Measurements from ENCODE around the gene CALM3.
"Not testable (repeated sequence)": the region's sequence is repeated elsewhere in the genome, so short reads cannot be mapped to it uniquely, and the experiment has no call there.

Gene CALM3

GRCh38 chr19:46601318-46602224, at the start of gene CALM3:
Gene CALM3 (plus strand): TSS chr19:46601330. CDS start chr19:46601435, 105 bp downstream.
- DNase-seq = peak; percentile 57

- no peak for DNase-seq
These were observed 48.2 kb upstream of the CALM3 start for GRCh38 chr19:46552891-46553290.

- DNase-seq = no peak
These were observed 47.0 kb upstream of the CALM3 start for GRCh38 chr19:46554161-46554560.

GRCh38 chr19:46555628-46556280, 45.4 kb upstream of the CALM3 start:
- no peak for DNase-seq

GRCh38 chr19:46556471-46556870, 44.7 kb upstream of the CALM3 start:
- not testable (repeated sequence) for DNase-seq

GRCh38 chr19:46559203-46559602, 41.9 kb upstream of the CALM3 start:
- no peak for DNase-seq

GRCh38 chr19:46559675-46560074, 41.5 kb upstream of the CALM3 start:
- DNase-seq = not testable (repeated sequence)

GRCh38 chr19:46564701-46565100, 36.4 kb upstream of the CALM3 start:
- no peak for DNase-seq

GRCh38 chr19:46571495-46571894, 29.6 kb upstream of the CALM3 start:
- DNase-seq = peak; percentile 48

- no peak for DNase-seq
These were observed 27.2 kb upstream of the CALM3 start for GRCh38 chr19:46573679-46574498.

- peak; percentile 84 for DNase-seq
These were observed 26.6 kb upstream of the CALM3 start for GRCh38 chr19:46574533-46574932.

GRCh38 chr19:46578450-46578849, 22.7 kb upstream of the CALM3 start:
- no peak for DNase-seq

GRCh38 chr19:46579361-46579879, 21.7 kb upstream of the CALM3 start:
- peak; percentile 55 for DNase-seq

- DNase-seq = no peak
These were observed 20.9 kb upstream of the CALM3 start for GRCh38 chr19:46580247-46580646.

- DNase-seq = no peak
These were observed 15.6 kb upstream of the CALM3 start for GRCh38 chr19:46585539-46585938.

GRCh38 chr19:46586294-46586693, 14.8 kb upstream of the CALM3 start:
- peak; percentile 41 for DNase-seq

- DNase-seq = no peak
These were observed 13.3 kb upstream of the CALM3 start for GRCh38 chr19:46587861-46588260.

- no peak for DNase-seq
These were observed 9.9 kb upstream of the CALM3 start for GRCh38 chr19:46591254-46591653.

- no peak for DNase-seq
These were observed 9.3 kb upstream of the CALM3 start for GRCh38 chr19:46591870-46592269.

- DNase-seq = peak; percentile 28
These were observed 5.1 kb upstream of the CALM3 start for GRCh38 chr19:46596008-46596407.

GRCh38 chr19:46598372-46598917, 2.7 kb upstream of the CALM3 start:
- DNase-seq = no peak

GRCh38 chr19:46599716-46600373, 1.3 kb upstream of the CALM3 start:
- DNase-seq = no peak
